Esophagus muscularis mucosa (tissue), 4 donors: Measurements from ENCODE around the gene PRRX2.

Experiments used
- CTCF ChIP-seq, 3 experiments: fragments of 200-600 bp in 2 of 3; fragments of 450-650 bp in 1 of 3; sonication (generic) in 2 of 3; IDR thresholded peaks; one replicate each; pipeline ENCODE4 v1.5.1; 2017 to 2019; ENCODE audit warnings: antibody characterized with exemption in 3 of 3, mild to moderate bottlenecking in 2 of 3, moderate library complexity in 1 of 3
- EP300 ChIP-seq: sonication (generic); formaldehyde crosslinking; IDR thresholded peaks from one replicate; pipeline ENCODE4 v1.6.1; 2017; ENCODE audit warnings: antibody characterized with exemption
- POLR2A ChIP-seq: fragments of 450-650 bp; IDR thresholded peaks from one replicate; pipeline ENCODE4 v1.6.1; 2017; ENCODE audit warnings: antibody characterized with exemption, moderate library complexity, mild to moderate bottlenecking, low read depth

- TF ChIP-seq CTCF (IDR thresholded peaks at IDR 0.05) = no peak
- no peak for TF ChIP-seq POLR2A
- no peak for TF ChIP-seq EP300
These were observed 86.7 kb downstream of the PRRX2 start for GRCh38 chr9:129751841-129752801.
